Bronchial epithelial cell (primary cell): ENCODE data around the gene NUDT9. TPM values are rescaled to one million over a fixed set of nuclear protein-coding genes. Genes with fewer than 3 reads are reported as not detected.
"Not testable (repeated sequence)": the region's sequence is repeated elsewhere in the genome, so short reads cannot be mapped to it uniquely, and the experiment has no call there.

Experiments
- DNase-seq: peaks from one replicate; pipeline ENCODE4 v3.0.0-alpha.2; 2010; ENCODE audit warnings: low read depth
- FAIRE-seq: peaks from 2 replicates; lab custom pipeline; 2011; peaks lifted over from hg19 to GRCh38; lab: Jason Lieb, UNC
- H3K27me3 ChIP-seq: 2 replicates; pipeline ENCODE4 v1.5.1; 2011; ENCODE audit warnings: low read length; ENCODE audit not compliant: control insufficient read depth, insufficient read depth
- H3K36me3 ChIP-seq: 2 replicates; pipeline ENCODE4 v1.5.1; 2011; ENCODE audit warnings: low read length; ENCODE audit not compliant: control insufficient read depth, insufficient read depth
- H3K4me3 ChIP-seq: 2 replicates; pipeline ENCODE4 v1.5.1; 2011; ENCODE audit warnings: mild to moderate bottlenecking, low read depth, low read length, control low read depth
- CTCF ChIP-seq: IDR thresholded peaks from 2 replicates; pipeline ENCODE4 v1.5.1; 2011; ENCODE audit warnings: mild to moderate bottlenecking, moderate library complexity, low read length, control low read depth, inconsistent platforms; ENCODE audit not compliant: insufficient read depth, severe bottlenecking
- total RNA-seq: library from RNA; depleted of rRNA; stranded (reverse); fragments of >200 nt; gene quantifications from 2 replicates; pipeline ENCODE4 v1.2.1, GENCODE V29; 2014

Gene NUDT9
- total RNA-seq, 1 donor from 2014 or later: 19.0 TPM

DNA sequence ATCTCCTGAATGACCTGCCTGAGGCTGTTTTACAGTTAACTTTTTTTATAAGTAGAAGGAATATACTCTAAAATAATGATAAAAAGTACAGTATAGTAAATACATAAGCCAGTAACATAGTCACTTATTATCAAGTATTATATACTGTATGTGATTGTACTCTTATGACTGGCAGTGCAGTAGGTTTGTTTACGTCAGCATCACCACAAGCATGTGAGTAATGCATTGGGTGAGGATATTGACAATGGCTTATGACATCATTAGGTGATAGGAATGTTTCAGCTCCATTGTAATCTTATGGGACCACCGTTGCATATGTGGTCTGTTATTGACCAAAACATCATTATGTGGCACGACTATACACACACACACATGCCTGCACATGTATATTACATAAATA, 20.5 kb downstream of the NUDT9 start:
- Histone ChIP-seq H3K27me3 (no peaks in the 10 kb centered on the region), H3K4me3 (no peak overlapping the region), H3K36me3 (peaks cover 3% of the 10 kb centered on the region)
- TF ChIP-seq CTCF: no peak
- DNase-seq: peak; percentile 23
- no peak for FAIRE-seq

DNA sequence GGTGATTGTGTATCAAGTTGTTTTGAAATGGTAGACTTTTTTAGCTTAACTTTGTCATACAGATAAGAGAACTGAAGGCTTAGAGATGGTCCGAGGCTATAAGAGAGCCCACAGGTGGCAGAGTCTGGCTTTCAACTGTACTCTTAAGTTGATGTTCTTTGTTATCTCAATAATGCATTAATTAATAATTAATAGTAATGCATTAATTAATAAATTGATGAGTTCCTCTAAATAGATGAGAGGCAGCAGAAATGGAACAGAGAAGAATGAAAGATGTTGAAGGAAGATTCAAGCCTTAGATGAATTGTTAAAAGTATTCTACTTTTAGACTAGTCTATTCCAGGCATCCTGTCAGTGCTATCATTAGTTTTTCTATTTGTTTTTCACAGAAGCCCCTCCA, 22.4 kb downstream of the NUDT9 start:
- Histone ChIP-seq H3K36me3 (no peaks in the 10 kb centered on the region), H3K27me3 (no peaks in the 10 kb centered on the region), H3K4me3 (no peak overlapping the region)
- no peak for TF ChIP-seq CTCF
- DNase-seq (no peak), FAIRE-seq (no peak)

GRCh38 chr4:87445964-87446363, 23.6 kb downstream of the NUDT9 start:
- Histone ChIP-seq H3K36me3 (peaks cover under 1% of the 10 kb centered on the region), H3K27me3 (no peaks in the 10 kb centered on the region), H3K4me3 (no peak overlapping the region)
- TF ChIP-seq CTCF: no peak
- FAIRE-seq: no peak
- no peak for DNase-seq

DNA sequence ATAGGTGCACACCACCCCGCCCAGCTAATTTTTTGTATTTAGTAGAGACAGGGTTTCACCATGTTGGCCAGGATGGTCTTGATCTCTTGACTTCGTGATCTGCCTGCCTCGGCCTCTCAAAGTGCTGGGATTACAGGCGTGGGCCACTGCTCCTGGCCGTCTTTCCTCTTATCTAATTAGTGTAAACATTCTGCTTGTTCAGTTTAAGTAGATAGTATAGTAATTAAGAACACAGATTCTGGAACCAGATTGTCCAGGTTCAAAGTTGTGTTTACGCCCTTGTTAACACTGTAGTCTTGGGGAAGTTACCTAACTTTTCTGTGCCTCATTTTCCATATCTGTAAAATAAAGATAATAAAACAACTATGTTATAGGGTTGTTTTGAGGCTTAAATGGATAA, 24.0 kb downstream of the NUDT9 start:
- H3K36me3 ChIP-seq: not testable (repeated sequence)

GRCh38 chr4:87451537-87451936, 29.2 kb downstream of the NUDT9 start:
- TF ChIP-seq CTCF: no peak
- FAIRE-seq: no peak
- peaks cover 3% of the 10 kb centered on the region for H3K36me3 ChIP-seq
- no peak overlapping the region for H3K4me3 ChIP-seq
- DNase-seq: no peak
- H3K27me3 ChIP-seq: no peaks in the 10 kb centered on the region

More for the DNA sequence above, 24.0 kb downstream of the NUDT9 start:
- H3K4me3 ChIP-seq, H3K27me3 ChIP-seq, DNase-seq, FAIRE-seq: not testable (repeated sequence)

DNA sequence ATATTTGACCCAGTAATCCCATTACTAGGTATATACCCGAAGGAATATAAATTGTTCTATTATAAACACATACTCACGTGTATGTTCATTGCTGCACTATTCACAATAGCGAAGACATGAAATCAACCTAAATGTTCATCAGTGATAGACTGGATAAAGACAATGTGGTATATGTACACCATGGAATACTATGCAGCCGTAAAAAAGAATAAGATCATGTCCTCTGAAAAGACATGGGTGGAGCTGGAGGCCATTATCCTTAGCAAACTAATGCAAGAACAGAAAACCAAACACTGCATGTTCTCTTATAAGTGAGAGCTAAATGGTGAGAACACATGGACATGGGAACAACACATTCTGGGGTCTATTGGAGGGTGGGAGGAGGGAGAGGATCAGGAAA, 36.5 kb downstream of the NUDT9 start:
- Histone ChIP-seq H3K4me3 (no peak overlapping the region), H3K27me3 (no peaks in the 10 kb centered on the region), H3K36me3 (peaks cover 2% of the 10 kb centered on the region)
- no peak for DNase-seq
- FAIRE-seq: no peak
- no peak for TF ChIP-seq CTCF
